ENCODE results near the gene GBA3.

DNA sequence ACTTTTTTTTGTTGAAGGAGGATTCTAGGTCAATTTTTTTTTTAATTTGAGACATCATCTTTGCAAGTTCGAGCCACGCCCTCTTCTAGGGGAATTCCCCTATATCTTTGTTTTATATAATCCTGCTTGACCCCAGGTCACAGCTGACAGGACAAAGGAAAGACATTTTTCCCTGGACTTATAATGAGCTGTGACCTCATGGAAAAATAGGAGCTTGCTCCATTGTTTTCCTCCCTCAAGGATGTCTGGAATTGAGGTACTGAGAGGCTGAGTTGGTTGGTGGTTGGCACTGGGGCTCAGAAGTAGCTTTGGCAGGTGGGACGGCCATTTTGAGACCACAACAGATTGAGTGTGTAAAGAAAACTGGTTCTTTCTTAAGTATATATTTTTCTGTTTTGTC is 49.0 kb downstream of the GBA3 start:
- TF ChIP-seq, protein P1, sequence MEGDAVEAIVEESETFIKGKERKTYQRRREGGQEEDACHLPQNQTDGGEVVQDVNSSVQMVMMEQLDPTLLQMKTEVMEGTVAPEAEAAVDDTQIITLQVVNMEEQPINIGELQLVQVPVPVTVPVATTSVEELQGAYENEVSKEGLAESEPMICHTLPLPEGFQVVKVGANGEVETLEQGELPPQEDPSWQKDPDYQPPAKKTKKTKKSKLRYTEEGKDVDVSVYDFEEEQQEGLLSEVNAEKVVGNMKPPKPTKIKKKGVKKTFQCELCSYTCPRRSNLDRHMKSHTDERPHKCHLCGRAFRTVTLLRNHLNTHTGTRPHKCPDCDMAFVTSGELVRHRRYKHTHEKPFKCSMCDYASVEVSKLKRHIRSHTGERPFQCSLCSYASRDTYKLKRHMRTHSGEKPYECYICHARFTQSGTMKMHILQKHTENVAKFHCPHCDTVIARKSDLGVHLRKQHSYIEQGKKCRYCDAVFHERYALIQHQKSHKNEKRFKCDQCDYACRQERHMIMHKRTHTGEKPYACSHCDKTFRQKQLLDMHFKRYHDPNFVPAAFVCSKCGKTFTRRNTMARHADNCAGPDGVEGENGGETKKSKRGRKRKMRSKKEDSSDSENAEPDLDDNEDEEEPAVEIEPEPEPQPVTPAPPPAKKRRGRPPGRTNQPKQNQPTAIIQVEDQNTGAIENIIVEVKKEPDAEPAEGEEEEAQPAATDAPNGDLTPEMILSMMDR (IDR thresholded peaks at IDR 0.05): no peak
- no peak for TF ChIP-seq POLR2A (IDR thresholded peaks at IDR 0.05)

Measured in Peyer's patch (tissue), 4 donors.